ENCODE measurements around the gene SPOCK2.

- TF ChIP-seq CTCF (optimal IDR thresholded peaks at IDR 0.05 in 1 of 3, IDR thresholded peaks at IDR 0.05 in 1 of 3, conservative IDR thresholded peaks at IDR 0.05 in 1 of 3; ENCODE audit: extremely low read depth in 1 of 3, insufficient read depth in 2 of 3, low read length in 3 of 3) = no peak
- TF ChIP-seq EZH2 (IDR thresholded peaks at IDR 0.05; ENCODE audit: low read length) = no peak
These were observed 79.3 kb downstream of the SPOCK2 start for GRCh38 chr10:72009051-72009424.
